Loucy (cell line): Measurements from ENCODE around the gene SLIT1.

Source experiments
- CTCF ChIP-seq: fragments of 200-600 bp; sonication (generic); conservative IDR thresholded peaks from 2 replicates; pipeline ENCODE4 v1.5.1; 2014; ENCODE audit warnings: mild to moderate bottlenecking, antibody characterized with exemption, low read length
- EZH2phosphoT487 ChIP-seq: fragments of 200-600 bp; IDR thresholded peaks from 2 replicates; pipeline ENCODE4 v1.6.1; 2018; ENCODE audit warnings: antibody characterized with exemption, mild to moderate bottlenecking, moderate library complexity, borderline replicate concordance

- TF ChIP-seq CTCF (no peak), EZH2phosphoT487 (no peak)
These were observed 89.3 kb downstream of the SLIT1 start for GRCh38 chr10:97096261-97097083.
